CD4-positive, alpha-beta T cell treated with Interleukin-21 for 1 hour (primary cell): Measurements from ENCODE around the gene RSBN1L.

ENCODE experiments used
- DNase-seq: peaks from one replicate; pipeline ENCODE4 v3.0.0-alpha.2; 2020

Gene RSBN1L

GRCh38 chr7:77734659-77735421, 38.6 kb downstream of the RSBN1L start:
- DNase-seq = no peak

- no peak for DNase-seq
Observed at GRCh38 chr7:77735457-77735856, 39.2 kb downstream of the RSBN1L start.

- no peak for DNase-seq
Observed at GRCh38 chr7:77736991-77737390, 40.7 kb downstream of the RSBN1L start.

GRCh38 chr7:77738382-77738781, 42.1 kb downstream of the RSBN1L start:
- no peak for DNase-seq

GRCh38 chr7:77738871-77739270, 42.6 kb downstream of the RSBN1L start:
- no peak for DNase-seq

GRCh38 chr7:77740257-77740656, 44.0 kb downstream of the RSBN1L start:
- DNase-seq = no peak

- DNase-seq = no peak
Observed at GRCh38 chr7:77743518-77743917, 47.3 kb downstream of the RSBN1L start.

- no peak for DNase-seq
Observed at GRCh38 chr7:77745746-77746145, 49.5 kb downstream of the RSBN1L start.

- DNase-seq = no peak
Observed at GRCh38 chr7:77746164-77746823, 50.0 kb downstream of the RSBN1L start.

- DNase-seq = no peak
Observed at GRCh38 chr7:77746824-77747165, 50.5 kb downstream of the RSBN1L start.

GRCh38 chr7:77747178-77747577, 50.9 kb downstream of the RSBN1L start:
- no peak for DNase-seq

GRCh38 chr7:77747718-77748117, 51.5 kb downstream of the RSBN1L start:
- DNase-seq = no peak

- DNase-seq = peak; percentile 12
Observed at GRCh38 chr7:77752016-77752415, 55.8 kb downstream of the RSBN1L start.

GRCh38 chr7:77753173-77753572, 56.9 kb downstream of the RSBN1L start:
- DNase-seq = no peak

- no peak for DNase-seq
Observed at GRCh38 chr7:77757589-77757988, 61.3 kb downstream of the RSBN1L start.

- peak; percentile 83 for DNase-seq
Observed at GRCh38 chr7:77759294-77759889, 63.1 kb downstream of the RSBN1L start.

GRCh38 chr7:77760809-77761453, 64.7 kb downstream of the RSBN1L start:
- no peak for DNase-seq

- no peak for DNase-seq
Observed at GRCh38 chr7:77765481-77765880, 69.2 kb downstream of the RSBN1L start.

- no peak for DNase-seq
Observed at GRCh38 chr7:77765906-77766800, 69.9 kb downstream of the RSBN1L start.

- DNase-seq = no peak
Observed at GRCh38 chr7:77766801-77767605, 70.7 kb downstream of the RSBN1L start.

- DNase-seq = no peak
Observed at GRCh38 chr7:77770316-77770715, 74.1 kb downstream of the RSBN1L start.

- DNase-seq = no peak
Observed at GRCh38 chr7:77771901-77772300, 75.6 kb downstream of the RSBN1L start.
